Retinal pigment epithelial cell (primary cell): Measurements from ENCODE around the gene GHRHR.

ENCODE experiments used
- DNase-seq: peaks from one replicate; pipeline ENCODE4 v3.0.0-alpha.2; 2010; ENCODE audit warnings: low read depth
- H3K4me3 ChIP-seq: 2 replicates; pipeline ENCODE4 v1.5.1; 2011; ENCODE audit warnings: mild to moderate bottlenecking, low read length, control low read depth, moderate library complexity
- TF ChIP-seq, protein P1 (sequence below): conservative IDR thresholded peaks from 2 replicates; pipeline ENCODE4 v1.5.1; 2011; ENCODE audit warnings: low read depth, low read length, control low read depth, inconsistent platforms

GHRHR gene

DNA sequence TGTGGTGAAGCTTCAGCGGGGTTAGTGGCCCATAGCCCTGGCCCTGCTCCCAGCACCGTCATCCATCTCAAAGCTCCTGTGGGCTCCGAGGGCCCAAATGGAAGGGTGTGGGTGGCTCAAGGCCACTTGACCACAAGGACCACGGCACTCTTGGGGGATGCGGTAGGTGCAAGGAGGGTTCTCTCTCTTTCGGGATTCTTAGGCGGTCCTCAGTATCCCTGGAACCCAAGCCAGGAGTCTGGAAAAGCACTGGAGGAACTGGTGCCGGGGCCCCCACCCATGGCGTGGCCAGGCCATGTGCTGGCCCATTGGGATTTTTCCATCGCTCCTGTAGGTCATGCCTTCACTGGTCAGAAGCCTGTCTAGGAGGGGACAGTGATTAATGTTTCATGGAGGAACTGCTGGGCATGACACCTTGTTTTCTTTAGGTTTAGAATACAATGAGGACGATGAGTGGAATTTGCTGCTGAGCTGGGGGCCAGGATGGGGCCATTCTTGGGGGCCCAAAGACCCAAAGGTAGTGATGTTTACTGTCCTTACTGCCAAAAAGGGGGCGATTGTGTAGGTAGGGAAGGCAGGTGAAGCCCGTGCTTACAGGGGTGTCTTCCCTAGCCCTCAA lies 35.4 kb upstream of the GHRHR start:
- H3K4me3 ChIP-seq, result no peak overlapping the region
- no peak for DNase-seq
- TF ChIP-seq, protein P1, sequence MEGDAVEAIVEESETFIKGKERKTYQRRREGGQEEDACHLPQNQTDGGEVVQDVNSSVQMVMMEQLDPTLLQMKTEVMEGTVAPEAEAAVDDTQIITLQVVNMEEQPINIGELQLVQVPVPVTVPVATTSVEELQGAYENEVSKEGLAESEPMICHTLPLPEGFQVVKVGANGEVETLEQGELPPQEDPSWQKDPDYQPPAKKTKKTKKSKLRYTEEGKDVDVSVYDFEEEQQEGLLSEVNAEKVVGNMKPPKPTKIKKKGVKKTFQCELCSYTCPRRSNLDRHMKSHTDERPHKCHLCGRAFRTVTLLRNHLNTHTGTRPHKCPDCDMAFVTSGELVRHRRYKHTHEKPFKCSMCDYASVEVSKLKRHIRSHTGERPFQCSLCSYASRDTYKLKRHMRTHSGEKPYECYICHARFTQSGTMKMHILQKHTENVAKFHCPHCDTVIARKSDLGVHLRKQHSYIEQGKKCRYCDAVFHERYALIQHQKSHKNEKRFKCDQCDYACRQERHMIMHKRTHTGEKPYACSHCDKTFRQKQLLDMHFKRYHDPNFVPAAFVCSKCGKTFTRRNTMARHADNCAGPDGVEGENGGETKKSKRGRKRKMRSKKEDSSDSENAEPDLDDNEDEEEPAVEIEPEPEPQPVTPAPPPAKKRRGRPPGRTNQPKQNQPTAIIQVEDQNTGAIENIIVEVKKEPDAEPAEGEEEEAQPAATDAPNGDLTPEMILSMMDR, result no peak

DNA sequence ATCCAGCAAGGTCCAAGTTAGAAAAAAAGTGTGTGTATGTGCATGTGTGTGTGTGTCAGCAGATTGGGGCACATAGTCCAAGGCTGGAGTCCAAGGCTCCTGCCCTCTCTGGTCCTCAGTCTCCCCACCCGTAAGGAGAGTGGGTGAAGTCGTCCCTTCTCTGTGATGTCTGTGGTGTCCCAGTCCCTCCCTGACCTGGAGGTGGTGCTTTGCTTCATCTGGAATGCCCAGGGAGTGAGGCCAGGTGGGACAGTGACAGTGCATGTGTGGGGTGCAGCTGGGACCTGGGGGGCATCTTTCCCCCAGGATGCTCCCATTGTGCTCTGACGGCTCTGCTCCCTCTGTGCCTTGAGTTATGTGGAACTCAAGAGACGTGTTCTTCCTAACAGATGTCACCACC lies 34.1 kb upstream of the GHRHR start:
- H3K4me3 ChIP-seq, result no peak overlapping the region
- TF ChIP-seq, protein P1, result no peak
- no peak for DNase-seq

- no peak overlapping the region for H3K4me3 ChIP-seq
- no peak for DNase-seq
- TF ChIP-seq, protein P1, result no peak
Observed at GRCh38 chr7:30930621-30931020, 33.1 kb upstream of the GHRHR start.

DNA sequence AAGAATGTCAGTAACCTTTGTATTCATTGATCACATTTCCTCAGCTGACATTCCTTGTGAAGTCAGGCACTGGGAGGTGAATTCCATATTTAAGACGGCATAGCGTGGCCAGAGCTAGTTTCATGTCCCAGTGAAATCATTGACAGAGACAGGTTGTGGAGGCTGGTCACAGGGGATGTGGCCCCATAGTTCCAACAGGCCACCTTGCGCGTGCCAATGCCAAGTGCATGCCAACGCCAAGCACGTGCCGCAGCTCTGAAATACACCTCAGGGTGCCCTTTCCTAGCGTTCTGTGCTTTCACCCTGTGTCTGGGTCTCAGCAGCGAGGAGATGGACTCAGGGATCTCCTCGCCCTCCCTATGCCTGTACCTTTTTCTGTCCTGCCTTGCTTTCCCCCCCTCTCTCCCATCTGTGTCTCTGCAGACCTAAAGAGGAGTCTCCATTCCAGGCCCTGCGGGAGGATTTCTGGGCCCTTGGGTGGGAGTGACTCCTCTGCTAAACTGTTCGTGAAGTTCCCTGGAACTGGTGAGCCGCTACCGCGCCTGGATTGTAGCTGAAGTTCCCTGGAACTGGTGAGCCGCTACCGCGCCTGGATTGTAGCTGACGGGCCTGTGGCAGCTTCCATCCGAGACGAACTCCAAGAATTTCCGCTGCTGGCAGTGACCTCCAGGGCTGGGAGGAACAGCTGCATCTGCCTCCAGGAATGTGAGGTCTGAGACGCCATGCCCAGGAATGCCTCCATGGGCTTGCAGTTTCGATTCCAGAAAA lies 32.4 kb upstream of the GHRHR start:
- TF ChIP-seq, protein P1, result no peak
- no peak for DNase-seq

DNA sequence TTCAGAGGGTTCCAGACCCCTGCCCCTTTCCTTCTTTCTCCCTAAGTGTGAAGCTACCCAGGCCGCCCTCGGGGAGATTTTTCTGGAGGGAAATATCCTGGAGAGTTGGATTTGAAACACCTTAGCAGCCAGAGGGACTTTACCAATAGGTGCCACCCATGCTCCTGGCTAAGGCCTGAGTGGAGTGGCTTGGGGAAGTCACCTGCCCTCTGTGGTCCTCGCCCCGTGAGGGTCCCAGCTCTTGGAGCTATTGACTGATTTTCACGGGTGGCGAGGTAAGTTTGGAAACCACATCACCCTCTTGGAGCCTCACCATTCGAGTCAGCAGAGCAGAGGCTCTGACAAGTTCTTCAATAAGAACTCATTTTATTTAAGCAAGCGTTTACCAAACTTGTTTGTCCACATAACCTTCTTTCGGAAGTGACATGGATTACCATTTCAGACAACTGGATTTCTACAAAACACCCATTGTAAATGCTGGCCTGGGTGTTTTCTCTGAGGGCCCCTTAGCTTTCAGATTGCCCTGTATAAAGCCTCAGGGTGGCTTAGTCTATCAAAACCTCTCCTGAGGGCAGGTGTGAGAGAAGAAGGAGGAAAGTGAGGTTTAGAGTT lies 31.7 kb upstream of the GHRHR start:
- H3K4me3 ChIP-seq, result no peak overlapping the region
- TF ChIP-seq, protein P1, result no peak
- no peak for DNase-seq

More for the DNA sequence above, 32.4 kb upstream of the GHRHR start:
- no peak overlapping the region for H3K4me3 ChIP-seq

DNA sequence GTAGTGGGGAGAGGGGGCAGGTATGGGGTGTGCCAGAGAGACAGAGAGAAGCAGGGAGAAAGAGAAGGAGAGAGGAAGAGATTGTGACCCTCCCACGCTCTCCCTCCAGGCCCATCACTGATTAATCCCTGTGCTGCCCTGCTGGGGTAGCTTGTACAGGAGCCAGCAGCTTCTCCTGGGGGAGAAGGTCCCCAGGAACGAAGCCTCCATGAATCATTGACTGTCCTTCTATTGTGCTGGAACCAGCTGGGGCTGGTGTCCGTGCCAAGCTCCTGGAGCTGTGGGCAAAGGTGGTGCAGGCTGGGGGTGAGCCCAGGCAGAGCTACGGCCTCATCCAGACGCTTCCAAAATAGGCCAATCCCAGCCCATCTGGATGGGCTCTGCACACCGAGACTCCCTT lies 31.2 kb upstream of the GHRHR start:
- H3K4me3 ChIP-seq, result no peak overlapping the region
- DNase-seq, result no peak
- TF ChIP-seq, protein P1, result no peak
